Caco-2 (cell line): ENCODE data around the gene HPS1. TPM values are rescaled to one million over a fixed set of nuclear protein-coding genes. Genes with fewer than 3 reads are reported as not detected.
A peak's percentile ranks its signal among the peaks of the same experiment; 100 is the strongest.

ENCODE experiments used
- BruUV-seq: library from RNA; stranded (reverse); fragments of 400-500 nt; replicated peaks from 2 replicates; lab custom pipeline; 2021; lab: Mats Ljungman, UMichigan
- CTCF ChIA-PET: fragments of 300-600 bp; sonication (Branson Sonifier 250); formaldehyde crosslinking; loops from one replicate; lab custom pipeline; 2022; ENCODE audit warnings: antibody characterized with exemption; lab: Charles Lee
- POLR2A ChIA-PET: fragments of 300-600 bp; sonication (Branson Sonifier 250); formaldehyde crosslinking; loops from one replicate; lab custom pipeline; 2022; ENCODE audit warnings: antibody characterized with exemption; lab: Charles Lee
- DNase-seq, 2 experiments: peaks; one replicate each; pipeline versions ENCODE4 v3.0.0 to v3.0.0-alpha.2; 2020 to 2022
- H3K27me3 ChIP-seq: replicated peaks from 2 replicates; pipeline ENCODE4 v1.6.0; 2011; ENCODE audit warnings: low read length; ENCODE audit not compliant: control insufficient read depth, insufficient read depth
- H3K36me3 ChIP-seq: 2 replicates; pipeline ENCODE4 v1.5.1; 2011; ENCODE audit warnings: low read length; ENCODE audit not compliant: control insufficient read depth, insufficient read depth
- H3K4me1 ChIP-seq: fragments of 250-450 bp; sonication (Bioruptor Pico); 2 replicates; pipeline ENCODE4 v1.5.1; 2020; ENCODE audit warnings: mild to moderate bottlenecking
- H3K4me3 ChIP-seq: 2 replicates; pipeline ENCODE4 v1.5.1; 2011; ENCODE audit warnings: low read depth, mild to moderate bottlenecking, control low read depth, low read length
- H3K9me3 ChIP-seq: fragments of 250-450 bp; sonication (Bioruptor Pico); 2 replicates; pipeline ENCODE4 v1.5.1; 2020; ENCODE audit warnings: mild to moderate bottlenecking, moderate library complexity
- H3K27ac Mint-ChIP-seq: one replicate; pipeline ENCODE4 v1.8.0; 2022; ENCODE audit warnings: mixed read lengths; ENCODE audit not compliant: unreplicated experiment
- H3K27me3 Mint-ChIP-seq: one replicate; pipeline ENCODE4 v1.8.0; 2022; ENCODE audit warnings: mixed read lengths; ENCODE audit not compliant: insufficient read depth, unreplicated experiment
- H3K36me3 Mint-ChIP-seq: one replicate; pipeline ENCODE4 v1.8.0; 2022; ENCODE audit warnings: mild to moderate bottlenecking, mixed read lengths; ENCODE audit not compliant: insufficient read depth, unreplicated experiment
- H3K4me1 Mint-ChIP-seq: one replicate; pipeline ENCODE4 v1.8.0; 2022; ENCODE audit warnings: low read depth, mixed read lengths; ENCODE audit not compliant: unreplicated experiment
- H3K4me3 Mint-ChIP-seq: one replicate; pipeline ENCODE4 v1.8.0; 2022; ENCODE audit warnings: mild to moderate bottlenecking, moderate library complexity, mixed read lengths; ENCODE audit not compliant: unreplicated experiment
- H3K9me3 Mint-ChIP-seq: one replicate; pipeline ENCODE4 v1.8.0; 2022; ENCODE audit warnings: mixed read lengths; ENCODE audit not compliant: unreplicated experiment
- CTCF ChIP-seq, 2 experiments: fragments of 200-600 bp in 1 of 2; IDR thresholded peaks; 1 replicate in 1 of 2; 2 replicates in 1 of 2; pipeline versions ENCODE4 v1.5.1 to v1.8.0; 2011 to 2022; ENCODE audit warnings: antibody characterized with exemption in 1 of 2, control low read depth in 1 of 2, inconsistent platforms in 1 of 2, low read depth in 1 of 2, low read length in 1 of 2, mild to moderate bottlenecking in 1 of 2, moderate library complexity in 1 of 2; ENCODE audit not compliant: insufficient read depth in 1 of 2, severe bottlenecking in 1 of 2, unreplicated experiment in 1 of 2
- intact Hi-C: fragments of 100-400 bp; cut with micrococcal nuclease; formaldehyde crosslinking; loops from one replicate; pipeline ENCODE4 v1.10.0; 2022; ENCODE audit not compliant: unreplicated experiment
- microRNA-seq: library from miRNA; unstranded; fragments of <30 nt; microRNA quantifications from one replicate; pipeline ENCODE4 v1.2.0, GENCODE V29; 2022
- total RNA-seq: library from RNA; stranded (reverse); gene quantifications from 2 replicates; pipeline ENCODE4 v1.2.3, GENCODE V29; 2022

Gene HPS1
- total RNA-seq, 1 experiment from 2014 or later = 51.9 TPM

GRCh38 chr10:98369801-98370200 is 76.9 kb downstream of the HPS1 start:
- Mint-ChIP-seq H3K4me3 (no peak overlapping the region), H3K9me3 (no peaks in the 10 kb centered on the region), H3K27ac (no peak overlapping the region), H3K27me3 (peaks cover 16% of the 10 kb centered on the region), H3K4me1 (no peaks in the 10 kb centered on the region), H3K36me3 (no peaks in the 10 kb centered on the region)
- Histone ChIP-seq H3K36me3 (no peaks in the 10 kb centered on the region), H3K4me1 (no peaks in the 10 kb centered on the region), H3K9me3 (no peaks in the 10 kb centered on the region), H3K27me3 (no peaks in the 10 kb centered on the region), H3K4me3 (no peak overlapping the region)
- BruUV-seq = no TSS peak
- POLR2A ChIA-PET = no interaction called here
- intact Hi-C loops = no loop called here
- CTCF ChIA-PET = no interaction called here
- no peak for DNase-seq
- no peak for TF ChIP-seq CTCF (IDR thresholded peaks at IDR 0.05; ENCODE audit: insufficient read depth in 1 of 2, low read depth in 1 of 2, low read length in 1 of 2, severe bottlenecking in 1 of 2, unreplicated experiment in 1 of 2)

GRCh38 chr10:98368644-98369043 is 78.1 kb downstream of the HPS1 start:
- no peak for TF ChIP-seq CTCF (IDR thresholded peaks at IDR 0.05; ENCODE audit: insufficient read depth in 1 of 2, low read depth in 1 of 2, low read length in 1 of 2, severe bottlenecking in 1 of 2, unreplicated experiment in 1 of 2)
- Mint-ChIP-seq H3K36me3 (no peaks in the 10 kb centered on the region), H3K9me3 (no peaks in the 10 kb centered on the region), H3K27me3 (peaks cover 16% of the 10 kb centered on the region), H3K4me1 (peaks cover 7% of the 10 kb centered on the region), H3K27ac (no peak overlapping the region), H3K4me3 (no peak overlapping the region)
- CTCF ChIA-PET = no interaction called here
- intact Hi-C loops = no loop called here
- Histone ChIP-seq H3K36me3 (no peaks in the 10 kb centered on the region), H3K4me3 (no peak overlapping the region), H3K27me3 (no peaks in the 10 kb centered on the region), H3K4me1 (peaks cover under 1% of the 10 kb centered on the region; the same call in 1 of the 2 replicates), H3K9me3 (no peaks in the 10 kb centered on the region)
- POLR2A ChIA-PET = no interaction called here
- DNase-seq = no peak
- no TSS peak for BruUV-seq

- intact Hi-C loops = no loop called here
- Histone ChIP-seq H3K27me3 (no peaks in the 10 kb centered on the region), H3K4me1 (peaks cover 8% of the 10 kb centered on the region), H3K4me3 (no peak overlapping the region), H3K9me3 (no peaks in the 10 kb centered on the region), H3K36me3 (no peaks in the 10 kb centered on the region)
- Mint-ChIP-seq H3K4me3 (no peak overlapping the region), H3K4me1 (peaks cover 10% of the 10 kb centered on the region), H3K9me3 (no peaks in the 10 kb centered on the region), H3K27ac (no peak overlapping the region), H3K36me3 (no peaks in the 10 kb centered on the region), H3K27me3 (peaks cover 16% of the 10 kb centered on the region)
- BruUV-seq = no TSS peak
- no peak for TF ChIP-seq CTCF (IDR thresholded peaks at IDR 0.05; ENCODE audit: insufficient read depth in 1 of 2, low read depth in 1 of 2, low read length in 1 of 2, severe bottlenecking in 1 of 2, unreplicated experiment in 1 of 2)
- ChIA-PET CTCF (no interaction called here), POLR2A (no interaction called here)
- no peak for DNase-seq
Measured at GRCh38 chr10:98367604-98368451, 78.9 kb downstream of the HPS1 start.

Small RNA genes lying within 50 kb of the gene (microRNA-seq; reads per million reads assigned to microRNA genes)
- 14.5 reads per million, percentile 53 among the genes with 10 or more reads in this experiment for gene MIR1287
- 0.74 reads per million for gene MIR4685

Other genes starting within 250 kb of the HPS1 start
- 2.1 and 3.7 TPM in 2 replicates for gene LOXL4, start 178.7 kb downstream of the HPS1 start, total RNA-seq
- 2.2 and 4.9 TPM in 2 replicates for gene PYROXD2, start 31.8 kb downstream of the HPS1 start, total RNA-seq